ENCODE measurements around the gene OR2A14.
"Not testable (repeated sequence)": the region's sequence is repeated elsewhere in the genome, so short reads cannot be mapped to it uniquely, and the experiment has no call there.

OR2A14 gene

DNA sequence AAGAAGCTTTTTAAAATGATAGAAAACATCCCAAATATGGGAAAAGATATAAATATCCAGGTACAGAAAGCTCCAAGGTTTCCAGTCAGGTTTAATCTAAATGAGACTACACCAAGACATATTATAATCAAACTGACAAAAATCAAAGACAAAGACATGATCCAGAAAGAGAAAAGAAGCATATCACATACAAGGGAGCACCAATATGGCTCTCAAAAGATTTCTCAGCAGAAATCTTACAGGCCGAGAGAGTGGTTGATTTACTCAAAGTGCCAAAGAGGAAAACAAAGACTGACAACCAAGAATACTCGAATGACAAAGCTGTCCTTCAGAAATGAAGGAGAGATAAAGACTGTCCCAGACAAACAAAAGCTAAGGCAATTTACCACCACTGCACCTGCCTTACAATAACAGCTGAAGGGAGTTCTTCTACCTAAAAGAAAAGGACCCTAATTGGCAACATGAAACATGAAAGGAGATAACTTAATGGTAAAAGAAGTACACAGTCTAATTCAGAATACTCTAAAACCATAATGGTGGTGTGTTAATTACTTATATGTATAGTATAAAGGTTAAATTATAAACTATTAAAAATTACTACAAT, 25.4 kb downstream of the OR2A14 start:
- DNase-seq (ENCODE audit: low read depth in 2 of 2), result no peak

GRCh38 chr7:144158861-144159260, 35.9 kb downstream of the OR2A14 start:
- no peak for DNase-seq (ENCODE audit: low read depth in 2 of 2)

GRCh38 chr7:144164784-144165183, 41.8 kb downstream of the OR2A14 start:
- DNase-seq (ENCODE audit: low read depth in 2 of 2), result no peak

DNA sequence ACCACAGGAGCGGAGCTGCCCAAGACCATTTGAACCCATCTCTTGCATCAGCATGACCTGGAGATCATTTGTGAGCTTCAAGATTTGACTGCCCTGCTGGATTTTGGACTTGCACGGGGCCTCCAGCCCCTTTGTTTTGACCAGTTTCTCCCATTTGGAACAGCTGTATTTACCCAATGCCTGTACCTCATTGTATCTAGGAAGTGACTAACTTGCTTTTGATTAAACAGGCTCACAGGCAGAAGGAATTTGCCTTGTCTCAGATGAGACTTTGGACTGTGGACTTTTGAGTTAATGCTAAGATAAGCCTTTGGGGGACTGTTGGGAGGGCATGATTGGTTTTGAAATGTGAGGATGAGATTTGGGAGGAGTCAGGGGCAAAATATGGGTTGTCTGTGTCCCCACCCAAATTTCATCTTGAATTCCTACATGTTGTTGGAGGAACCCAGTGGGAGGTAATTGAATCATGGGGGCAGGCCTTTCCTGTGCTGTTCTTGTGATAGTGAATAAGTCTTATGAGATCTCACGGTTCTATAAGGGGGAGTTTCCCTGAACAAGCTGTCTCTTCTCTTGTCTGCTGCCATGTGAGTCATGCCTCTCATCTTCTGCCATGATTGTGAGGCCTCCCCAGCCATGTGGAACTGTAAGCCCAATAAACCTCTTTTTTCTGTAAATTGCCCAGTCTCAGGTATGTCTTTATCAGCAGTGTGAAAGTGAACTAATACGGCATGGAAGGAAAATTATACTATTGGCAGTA, 48.8 kb downstream of the OR2A14 start:
- not testable (repeated sequence) for DNase-seq (ENCODE audit: low read depth in 2 of 2)

GRCh38 chr7:144174613-144175012, 51.6 kb downstream of the OR2A14 start:
- DNase-seq (ENCODE audit: low read depth in 2 of 2), result no peak

DNA sequence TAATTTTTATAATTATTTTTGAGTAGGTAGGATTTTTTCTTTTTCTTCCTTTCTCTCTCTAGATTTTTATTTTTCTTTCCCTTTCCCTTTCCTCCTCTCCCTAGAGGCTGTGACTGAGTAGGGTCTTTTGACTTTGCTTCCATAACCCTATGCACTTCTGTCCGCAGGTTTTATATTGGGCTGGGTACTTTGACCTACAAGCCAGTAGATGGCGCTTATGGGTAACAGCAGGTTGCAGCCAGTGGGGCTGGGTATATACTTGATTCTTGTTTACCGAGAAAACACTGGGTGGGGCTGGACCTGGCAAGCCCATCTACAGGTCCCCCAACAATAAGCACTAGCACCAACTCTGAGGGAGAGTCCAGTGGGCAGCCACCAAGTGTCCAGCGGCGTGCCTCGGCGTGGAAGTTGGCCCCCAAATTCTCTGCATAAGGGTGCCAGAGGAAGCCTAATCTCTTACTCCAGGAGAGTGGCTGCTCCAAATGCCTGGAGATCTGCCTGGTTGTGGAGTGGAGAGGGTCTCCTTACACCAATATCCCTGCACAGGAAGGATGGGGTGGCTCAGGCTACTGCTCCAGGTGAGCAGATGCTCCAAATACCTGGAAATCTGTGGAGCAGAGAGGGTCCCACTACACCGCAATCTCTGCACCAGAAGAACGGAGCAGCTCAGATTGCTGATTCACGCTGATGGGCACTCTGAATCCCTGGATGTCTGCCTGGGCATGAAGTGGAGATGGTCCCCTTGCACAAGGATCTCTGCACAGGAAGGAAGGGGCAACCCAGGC, 55.6 kb downstream of the OR2A14 start:
- not testable (repeated sequence) for DNase-seq (ENCODE audit: low read depth in 2 of 2)

DNA sequence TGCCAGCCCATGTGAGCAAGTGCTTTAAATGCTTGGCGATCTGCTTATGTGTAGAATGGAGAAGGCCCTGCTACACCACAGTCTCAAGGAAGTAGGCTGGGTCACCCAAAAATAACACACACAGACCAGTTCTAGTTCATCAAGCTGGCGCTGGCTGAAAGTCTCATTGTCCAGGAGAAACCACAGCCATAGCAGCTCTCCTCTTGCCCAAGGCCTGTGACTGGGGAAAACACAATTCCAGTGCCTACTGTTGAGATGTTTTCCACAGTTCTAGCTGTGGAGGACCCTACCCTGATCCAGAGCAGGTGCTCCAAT, 56.1 kb downstream of the OR2A14 start:
- DNase-seq (ENCODE audit: low read depth in 2 of 2), result not testable (repeated sequence)
